SK-N-MC (cell line): ENCODE results near the gene PRG2.

Experiments
- EZH2 ChIP-seq: fragments of 200-600 bp; sonication (generic); IDR thresholded peaks from one replicate; pipeline ENCODE4 v1.6.1; 2017; ENCODE audit warnings: antibody characterized with exemption
- FOXP2 ChIP-seq: optimal IDR thresholded peaks from 2 replicates; pipeline ENCODE3; 2011; ENCODE audit warnings: mild to moderate bottlenecking, moderate library complexity; ENCODE audit not compliant: insufficient read depth; ENCODE audit errors: extremely low read length, control extremely low read depth
- POLR2AphosphoS5 ChIP-seq: IDR thresholded peaks from 2 replicates; pipeline ENCODE4 v1.6.1; 2012; ENCODE audit warnings: mild to moderate bottlenecking, low read depth, low read length, borderline replicate concordance

DNA sequence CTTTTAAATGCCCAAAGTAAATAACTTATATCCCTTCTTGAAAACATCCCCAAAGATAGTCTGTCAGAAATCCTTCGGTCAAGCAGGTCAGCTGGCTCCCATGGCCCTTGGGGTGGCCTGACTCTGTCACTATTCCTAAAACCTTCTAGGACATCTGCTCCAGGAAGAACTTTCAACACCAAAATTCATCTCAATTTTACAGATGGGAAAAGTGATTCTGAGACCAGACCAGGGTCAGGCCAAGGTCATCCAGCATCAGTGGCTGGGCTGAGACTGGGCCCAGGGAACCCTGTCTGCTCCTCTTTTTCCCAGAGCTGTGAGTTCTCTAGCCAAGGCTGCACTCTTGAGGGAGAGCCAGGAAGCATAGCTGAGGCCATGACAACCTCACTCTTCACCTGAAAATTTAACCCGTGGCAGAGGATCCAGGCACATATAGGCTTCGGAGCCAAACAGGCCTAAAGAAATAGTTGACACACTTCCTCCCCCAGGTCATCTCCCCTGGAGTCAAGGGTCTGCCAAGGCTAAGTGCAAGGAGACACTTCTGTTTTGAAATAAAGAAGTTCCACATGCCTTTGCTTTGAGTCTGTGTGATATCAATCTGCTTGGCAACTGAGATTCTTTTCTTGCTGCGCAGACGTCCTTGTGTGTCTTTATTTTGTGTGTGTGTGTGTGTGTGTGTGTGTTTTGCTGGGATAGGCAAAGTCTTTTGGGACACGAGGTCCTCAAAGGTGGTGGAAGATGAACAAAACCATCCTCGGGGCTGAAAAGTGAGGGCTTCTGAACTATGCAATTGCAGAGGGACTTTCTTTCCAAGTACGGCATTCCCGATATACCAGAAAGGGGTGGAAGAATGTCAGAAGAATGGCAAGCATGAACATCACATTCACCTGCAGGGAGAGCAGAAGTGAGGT, 16.8 kb upstream of the PRG2 start:
- TF ChIP-seq POLR2AphosphoS5 (no peak), EZH2 (no peak), FOXP2 (no peak)
